ENCODE data around the gene LRRC56.

The LRRC56 gene, protein sequence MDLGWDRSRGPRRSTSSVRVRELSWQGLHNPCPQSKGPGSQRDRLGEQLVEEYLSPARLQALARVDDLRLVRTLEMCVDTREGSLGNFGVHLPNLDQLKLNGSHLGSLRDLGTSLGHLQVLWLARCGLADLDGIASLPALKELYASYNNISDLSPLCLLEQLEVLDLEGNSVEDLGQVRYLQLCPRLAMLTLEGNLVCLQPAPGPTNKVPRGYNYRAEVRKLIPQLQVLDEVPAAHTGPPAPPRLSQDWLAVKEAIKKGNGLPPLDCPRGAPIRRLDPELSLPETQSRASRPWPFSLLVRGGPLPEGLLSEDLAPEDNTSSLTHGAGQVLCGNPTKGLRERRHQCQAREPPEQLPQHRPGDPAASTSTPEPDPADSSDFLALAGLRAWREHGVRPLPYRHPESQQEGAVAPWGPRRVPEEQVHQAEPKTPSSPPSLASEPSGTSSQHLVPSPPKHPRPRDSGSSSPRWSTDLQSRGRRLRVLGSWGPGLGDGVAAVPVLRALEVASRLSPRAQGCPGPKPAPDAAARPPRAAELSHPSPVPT

GRCh38 chr11:536841-537621, at the start of gene LRRC56:
Gene LRRC56, plus strand, starts transcription at chr11:537527. Its CDS starts 3,158 bp downstream, at chr11:540685.
- peak; percentile 43 to 49 for ATAC-seq

- ATAC-seq: no peak
Observed at GRCh38 chr11:487571-488021, 49.7 kb upstream of the LRRC56 start.

GRCh38 chr11:488062-488461, 49.3 kb upstream of the LRRC56 start:
- no peak for ATAC-seq

DNA sequence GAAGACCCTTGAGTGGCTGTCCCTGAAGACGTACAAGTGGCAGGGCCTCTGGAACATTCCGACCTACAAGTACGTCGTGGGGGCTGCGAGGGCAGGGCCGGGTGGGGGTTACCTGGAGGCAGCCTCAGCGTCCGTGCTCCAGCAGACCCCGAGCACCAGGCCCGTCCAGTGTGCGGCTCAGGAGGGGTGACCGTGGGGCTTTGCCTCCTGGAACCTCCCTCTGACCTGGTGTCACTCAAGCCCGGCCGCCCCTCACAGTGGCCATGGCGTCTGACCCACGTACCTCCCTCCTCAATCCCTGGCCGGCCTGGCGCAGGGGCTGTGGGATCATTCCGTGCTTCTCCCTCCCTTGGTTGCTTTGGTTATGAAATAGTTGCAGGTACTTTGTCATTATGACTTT, 48.7 kb upstream of the LRRC56 start:
- ATAC-seq: no peak

- ATAC-seq: no peak
Observed at GRCh38 chr11:488992-489391, 48.3 kb upstream of the LRRC56 start.

- ATAC-seq: no peak
Observed at GRCh38 chr11:489610-490185, 47.6 kb upstream of the LRRC56 start.

DNA sequence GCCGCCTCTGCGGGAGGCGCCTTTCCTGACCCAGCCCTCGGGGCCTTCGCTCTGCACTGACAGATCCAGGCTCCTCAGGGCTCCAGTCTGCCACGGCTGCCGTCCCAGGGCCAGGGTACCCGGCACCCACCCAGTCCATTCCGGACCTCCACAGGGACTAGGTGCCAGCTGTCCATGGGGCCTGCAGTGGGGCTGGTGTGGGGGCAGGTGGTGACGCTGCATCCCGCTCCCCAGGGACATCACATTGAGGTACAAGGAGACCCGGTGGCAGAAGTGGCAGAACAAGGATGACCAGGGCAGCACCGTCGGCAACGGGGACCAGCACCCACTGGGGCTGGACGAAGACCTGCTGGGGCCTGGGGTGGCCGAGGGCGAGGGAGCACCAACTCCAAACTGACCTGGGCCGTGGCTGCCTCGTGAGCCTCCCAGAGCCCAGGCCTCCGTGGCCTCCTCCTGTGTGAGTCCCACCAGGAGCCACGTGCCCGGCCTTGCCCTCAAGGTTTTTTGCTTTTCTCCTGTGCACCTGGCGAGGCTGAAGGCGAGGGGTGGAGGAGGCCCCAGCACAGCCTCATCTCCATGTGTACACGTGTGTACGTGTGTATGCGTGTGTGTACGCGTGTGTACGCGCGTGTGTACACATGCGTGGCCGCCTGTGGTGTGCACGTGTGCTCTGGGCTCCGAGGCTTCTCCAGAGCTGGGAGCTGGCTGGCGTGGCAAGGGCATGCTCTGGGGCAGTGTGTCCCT, 47.0 kb upstream of the LRRC56 start:
- no peak for ATAC-seq

DNA sequence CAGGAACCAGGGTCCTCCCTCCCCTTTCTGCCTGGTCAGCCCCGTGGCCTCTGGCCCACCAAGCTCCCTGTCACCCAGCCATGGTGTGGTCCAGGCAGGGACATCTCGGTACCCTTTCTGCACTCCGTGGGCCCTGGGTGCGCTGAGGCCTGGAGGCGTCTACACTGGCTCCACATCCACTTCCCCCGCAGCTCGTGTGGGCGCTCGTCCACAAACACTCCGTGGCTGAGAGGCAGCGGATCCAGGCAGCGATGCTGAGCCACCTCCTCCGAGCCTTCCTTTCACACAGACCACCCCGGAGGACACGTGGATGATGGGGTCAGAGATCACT, 46.4 kb upstream of the LRRC56 start:
- ATAC-seq: no peak

DNA sequence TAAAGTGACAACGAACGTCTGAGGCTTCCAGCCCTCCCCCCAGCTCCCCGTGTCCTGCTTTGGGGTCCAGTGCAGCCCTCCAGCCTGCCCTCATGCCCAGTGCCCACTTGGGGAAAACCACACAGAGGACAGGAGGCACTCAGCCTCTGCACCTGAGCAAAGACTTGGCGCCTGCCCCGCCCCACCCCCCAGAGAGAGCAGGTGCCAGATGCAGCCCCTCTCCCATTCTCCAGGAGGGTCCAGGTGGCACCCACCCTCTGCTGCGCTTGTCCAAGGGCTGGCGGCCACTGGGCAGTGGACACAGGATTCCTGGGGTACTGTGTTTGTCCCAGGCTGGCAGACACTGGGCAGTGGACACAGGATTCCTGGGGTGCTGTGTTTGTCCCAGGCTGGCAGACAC, 46.0 kb upstream of the LRRC56 start:
- ATAC-seq: no peak

- no peak for ATAC-seq
Observed at GRCh38 chr11:492427-493226, 44.7 kb upstream of the LRRC56 start.

DNA sequence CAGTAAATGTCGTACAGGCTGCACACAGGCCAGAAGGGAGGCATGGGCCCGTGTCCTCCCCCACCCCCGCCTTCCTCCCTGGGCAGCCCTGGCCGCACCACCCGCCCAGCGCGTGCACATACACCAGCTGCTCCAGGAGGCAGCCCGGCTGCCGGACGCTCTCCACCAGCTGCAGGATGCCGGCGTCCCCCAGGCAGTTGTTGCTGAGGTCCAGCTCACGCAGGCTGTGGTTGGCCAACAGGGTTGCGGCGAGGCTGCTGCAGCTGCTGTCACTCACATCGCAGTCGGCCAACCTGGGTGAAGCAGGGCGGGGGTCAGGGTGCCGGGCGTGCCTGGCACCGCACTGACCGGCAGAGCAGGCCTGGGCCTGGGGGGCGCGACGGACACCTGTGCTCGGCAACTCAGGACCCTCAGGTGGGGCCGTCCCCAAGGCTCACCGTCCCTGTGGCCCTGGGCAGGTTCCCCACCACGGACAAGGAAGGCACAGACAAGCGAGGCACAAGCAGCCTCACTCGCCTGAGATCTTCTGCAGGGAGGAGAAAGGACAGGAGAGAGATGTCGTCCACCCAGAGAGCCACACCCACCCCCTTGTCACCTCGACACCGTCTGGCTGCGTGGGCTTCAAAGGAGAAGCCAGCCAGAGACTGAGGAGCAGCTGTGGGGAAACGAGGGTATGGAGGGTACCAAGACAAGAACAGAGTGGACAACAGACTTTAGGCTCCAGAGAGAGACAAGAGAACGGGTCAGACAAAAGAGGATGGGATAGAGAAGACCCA, 42.4 kb upstream of the LRRC56 start:
- ATAC-seq: no peak

GRCh38 chr11:495537-495931, 41.8 kb upstream of the LRRC56 start:
- no peak for ATAC-seq

- no peak for ATAC-seq
Observed at GRCh38 chr11:496834-497564, 40.3 kb upstream of the LRRC56 start.

GRCh38 chr11:497565-498296, 39.6 kb upstream of the LRRC56 start:
- no peak for ATAC-seq

DNA sequence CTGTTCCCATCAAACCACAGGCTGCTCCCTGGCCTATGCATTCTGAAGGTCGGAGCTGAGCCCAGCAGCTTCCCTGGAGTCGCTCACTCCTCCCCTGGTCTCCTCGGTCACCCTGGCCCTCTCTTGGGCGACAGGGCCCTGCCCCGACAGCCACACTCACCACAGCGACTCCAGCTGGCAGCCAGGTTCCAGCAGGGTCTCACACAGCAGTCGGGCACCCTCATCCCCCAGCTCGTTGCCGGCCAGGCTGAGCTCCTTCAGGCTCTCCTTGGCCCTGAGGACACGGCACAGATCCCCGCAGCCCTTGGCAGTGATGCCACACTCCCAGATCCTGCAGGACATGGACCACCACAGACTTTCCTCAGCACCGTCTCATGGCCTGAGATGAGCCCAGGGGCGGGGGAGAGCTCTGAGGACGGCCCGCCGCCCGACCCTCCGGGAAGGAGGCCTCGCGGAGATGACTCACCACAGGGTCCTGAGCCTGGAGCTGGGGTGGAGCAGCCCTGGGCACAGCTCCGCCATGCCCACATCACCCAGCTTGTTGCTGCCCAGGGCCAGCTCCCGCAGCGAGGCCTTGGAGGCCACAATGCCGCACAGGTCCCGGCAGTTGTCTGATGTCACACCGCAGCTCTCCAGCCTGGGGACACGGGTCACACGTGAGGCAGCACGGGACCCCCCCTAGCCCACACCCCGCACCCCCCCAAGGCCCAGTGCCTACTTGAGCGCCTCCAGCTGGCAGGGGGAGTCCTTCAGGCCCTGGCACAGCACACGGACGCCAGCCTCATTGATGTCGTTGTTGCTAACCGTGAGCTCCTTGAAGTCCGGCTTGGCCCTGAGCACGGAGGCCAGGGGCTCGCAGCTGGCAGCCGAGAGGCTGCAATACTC, 38.8 kb upstream of the LRRC56 start:
- no peak for ATAC-seq

- ATAC-seq: no peak
Observed at GRCh38 chr11:499201-500076, 37.9 kb upstream of the LRRC56 start.

DNA sequence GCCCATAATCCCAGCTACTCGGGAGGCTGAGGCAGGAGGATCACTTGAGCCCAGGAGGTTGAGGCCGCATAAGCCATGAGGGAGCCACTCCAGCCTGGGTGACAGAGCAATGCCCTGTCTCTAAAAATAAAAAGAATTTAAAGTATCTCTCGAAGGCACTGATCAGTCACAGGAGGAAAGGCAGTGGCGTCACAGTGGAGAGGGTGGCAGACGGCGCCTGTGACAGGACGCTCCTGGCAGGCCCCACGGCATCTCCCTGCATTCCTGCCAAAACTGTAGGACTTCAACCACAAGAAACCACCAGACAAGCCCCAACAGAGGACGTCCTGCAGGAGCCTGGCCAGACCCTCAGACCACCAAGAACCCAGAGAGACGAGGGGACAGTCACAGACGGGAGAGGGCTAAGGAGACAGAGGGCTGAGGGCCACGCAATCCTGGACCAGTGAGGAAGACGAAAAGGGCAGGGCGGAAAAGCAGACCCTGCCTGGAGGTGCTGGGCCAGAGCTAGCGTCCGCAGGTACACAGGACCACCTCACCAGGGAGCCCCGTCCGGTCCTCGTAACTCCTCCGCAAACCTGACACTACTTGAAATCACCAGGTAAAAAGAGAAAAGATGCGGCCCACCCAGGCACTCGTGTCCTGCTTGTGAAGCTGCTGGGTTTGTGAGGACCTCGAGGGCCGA, 36.2 kb upstream of the LRRC56 start:
- no peak for ATAC-seq
